ENCODE measurements around the gene TCF15. TPM values are rescaled to one million over a fixed set of nuclear protein-coding genes. Genes with fewer than 3 reads are reported as not detected.

TCF15 gene
- total RNA-seq, 2 experiments from 2014 or later, result 0.23 TPM; not detected in 1

DNA sequence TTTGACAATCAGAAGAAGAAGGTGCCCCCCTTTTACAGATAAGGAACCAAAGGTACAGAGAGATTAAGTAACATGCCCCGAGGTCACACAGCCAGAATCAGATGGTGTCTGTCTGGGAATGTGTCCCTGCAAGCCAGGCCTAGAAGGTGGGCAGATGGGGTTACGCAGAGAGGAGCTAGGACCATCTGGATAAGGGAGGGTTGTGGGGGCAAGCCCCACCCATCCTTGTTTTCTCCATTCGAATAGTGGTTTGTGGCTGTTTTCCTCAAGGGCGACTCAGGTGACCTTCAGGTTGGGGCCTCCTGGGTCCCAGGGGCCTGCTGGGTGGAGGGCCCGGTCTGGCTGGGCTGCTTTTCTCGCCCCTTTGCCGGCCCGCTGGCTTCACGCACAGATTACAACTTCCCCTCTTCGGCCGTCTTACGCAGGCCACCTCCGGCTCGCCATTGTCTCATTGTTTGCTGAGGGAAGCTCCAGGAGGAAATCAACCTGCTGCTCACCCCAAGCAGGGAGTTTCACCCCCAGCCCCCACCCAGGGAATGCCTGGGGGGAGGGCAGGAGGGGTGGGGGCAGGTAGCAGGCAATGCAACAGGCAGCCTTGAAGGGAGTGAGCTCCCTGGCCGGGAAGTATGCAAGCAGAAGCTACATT lies 35.7 kb downstream of the TCF15 start:
- ChIA-PET CTCF (interaction anchor here (3.9 kb wide), 1 partner anchor 71 kb away, joined by 13 read pairs; no protein-coding TSS in a partner anchor), POLR2A (interaction anchor here (1.3 kb wide), 1 partner anchor 11 kb away, joined by 3 read pairs; no protein-coding TSS in a partner anchor)
- no peaks in the 10 kb centered on the region for H3K36me3 Mint-ChIP-seq (ENCODE audit: low read depth)
- H3K27me3 Mint-ChIP-seq, result peaks cover 22% of the 10 kb centered on the region
- no peak overlapping the region for H3K27ac Mint-ChIP-seq
- no peaks in the 10 kb centered on the region for H3K9me3 Mint-ChIP-seq
- intact Hi-C loops (cut with micrococcal nuclease), result no loop called here
- TF ChIP-seq, protein P1, sequence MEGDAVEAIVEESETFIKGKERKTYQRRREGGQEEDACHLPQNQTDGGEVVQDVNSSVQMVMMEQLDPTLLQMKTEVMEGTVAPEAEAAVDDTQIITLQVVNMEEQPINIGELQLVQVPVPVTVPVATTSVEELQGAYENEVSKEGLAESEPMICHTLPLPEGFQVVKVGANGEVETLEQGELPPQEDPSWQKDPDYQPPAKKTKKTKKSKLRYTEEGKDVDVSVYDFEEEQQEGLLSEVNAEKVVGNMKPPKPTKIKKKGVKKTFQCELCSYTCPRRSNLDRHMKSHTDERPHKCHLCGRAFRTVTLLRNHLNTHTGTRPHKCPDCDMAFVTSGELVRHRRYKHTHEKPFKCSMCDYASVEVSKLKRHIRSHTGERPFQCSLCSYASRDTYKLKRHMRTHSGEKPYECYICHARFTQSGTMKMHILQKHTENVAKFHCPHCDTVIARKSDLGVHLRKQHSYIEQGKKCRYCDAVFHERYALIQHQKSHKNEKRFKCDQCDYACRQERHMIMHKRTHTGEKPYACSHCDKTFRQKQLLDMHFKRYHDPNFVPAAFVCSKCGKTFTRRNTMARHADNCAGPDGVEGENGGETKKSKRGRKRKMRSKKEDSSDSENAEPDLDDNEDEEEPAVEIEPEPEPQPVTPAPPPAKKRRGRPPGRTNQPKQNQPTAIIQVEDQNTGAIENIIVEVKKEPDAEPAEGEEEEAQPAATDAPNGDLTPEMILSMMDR (IDR thresholded peaks at IDR 0.05), result no peak
- no peak for DNase-seq
- no peaks in the 10 kb centered on the region for H3K4me1 Mint-ChIP-seq (ENCODE audit: low read depth)
- no peak overlapping the region for H3K4me3 Mint-ChIP-seq
- ATAC-seq, result no peak

DNA sequence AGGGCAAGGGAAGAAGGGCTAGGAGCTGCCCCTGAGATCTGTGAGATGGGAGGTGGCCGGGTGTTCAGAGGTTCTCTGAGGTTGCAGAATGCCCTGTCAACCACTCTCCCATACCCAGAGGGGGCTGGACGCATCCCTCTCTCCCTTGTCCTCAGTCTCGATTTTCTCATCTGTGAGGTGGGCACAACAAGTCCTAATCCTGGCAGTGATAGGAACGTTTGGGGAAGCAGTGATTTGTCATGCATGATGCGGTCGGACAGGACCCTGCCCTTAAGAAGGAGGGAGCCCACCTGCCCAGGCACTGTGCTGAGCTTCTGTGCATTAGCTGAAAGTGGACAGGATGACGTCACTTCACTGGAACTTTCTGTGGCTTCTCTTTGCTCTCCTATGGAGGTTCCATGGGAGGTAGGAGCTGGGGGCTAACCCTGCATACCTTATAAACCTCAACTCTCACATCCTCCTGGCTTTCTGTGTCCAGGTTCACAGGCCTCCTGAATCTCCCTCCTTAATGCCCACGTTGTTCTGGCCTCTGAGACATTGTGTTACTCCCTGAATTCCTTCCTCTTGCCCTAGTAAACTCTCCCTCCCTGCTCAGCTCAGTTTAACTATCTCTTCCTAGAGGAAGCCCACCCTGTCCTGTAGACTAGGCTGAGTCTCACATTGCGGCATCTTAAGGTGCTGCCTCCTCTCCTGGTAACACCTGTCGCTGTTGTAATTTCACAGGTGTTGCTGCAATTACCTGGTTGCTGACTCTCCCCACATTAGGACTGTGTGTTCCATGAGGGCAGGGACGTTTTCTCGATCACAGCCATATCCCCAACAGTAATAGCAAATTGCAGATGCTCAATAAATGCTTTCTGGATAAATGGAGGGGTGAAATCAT lies 36.5 kb downstream of the TCF15 start:
- peaks cover 2% of the 10 kb centered on the region for H3K4me1 Mint-ChIP-seq (ENCODE audit: low read depth)
- DNase-seq (no peak), ATAC-seq (no peak)
- no peak overlapping the region for H3K4me3 Mint-ChIP-seq
- H3K36me3 Mint-ChIP-seq (ENCODE audit: low read depth), result no peaks in the 10 kb centered on the region
- TF ChIP-seq, protein P1 (IDR thresholded peaks at IDR 0.05), result no peak
- POLR2A ChIA-PET, result no interaction called here
- intact Hi-C loops (cut with micrococcal nuclease), result no loop called here
- H3K27ac Mint-ChIP-seq, result no peak overlapping the region
- peaks cover 22% of the 10 kb centered on the region for H3K27me3 Mint-ChIP-seq
- CTCF ChIA-PET, result interaction anchor here (0.9 to 1.6 kb wide), 2 partner anchors 10 to 166 kb away, joined by 3 to 4 read pairs; no protein-coding TSS in a partner anchor
- no peaks in the 10 kb centered on the region for H3K9me3 Mint-ChIP-seq

GRCh38 chr20:572727-573126 lies 37.4 kb downstream of the TCF15 start:
- no peak for DNase-seq
- ATAC-seq, result no peak
- Mint-ChIP-seq H3K9me3 (no peaks in the 10 kb centered on the region), H3K27me3 (peaks cover 20% of the 10 kb centered on the region), H3K27ac (no peak overlapping the region), H3K4me1 (ENCODE audit: low read depth) (peaks cover 8% of the 10 kb centered on the region), H3K4me3 (no peak overlapping the region), H3K36me3 (ENCODE audit: low read depth) (no peaks in the 10 kb centered on the region)
- ChIA-PET POLR2A (no interaction called here), CTCF (interaction anchor here (0.9 to 1.6 kb wide), 2 partner anchors 11 to 167 kb away, joined by 3 to 4 read pairs; no protein-coding TSS in a partner anchor)
- intact Hi-C loops (cut with micrococcal nuclease), result no loop called here
- TF ChIP-seq, protein P1 (IDR thresholded peaks at IDR 0.05), result no peak

GRCh38 chr20:571754-572441 lies 38.2 kb downstream of the TCF15 start:
- peaks cover 26% of the 10 kb centered on the region for H3K27me3 Mint-ChIP-seq

More at GRCh38 chr20:571754-572441, 38.2 kb downstream of the TCF15 start:
- ATAC-seq (no peak), DNase-seq (no peak)
- TF ChIP-seq, protein P1 (IDR thresholded peaks at IDR 0.05), result no peak
- Mint-ChIP-seq H3K4me3 (no peak overlapping the region), H3K4me1 (ENCODE audit: low read depth) (peaks cover 8% of the 10 kb centered on the region), H3K9me3 (no peaks in the 10 kb centered on the region), H3K36me3 (ENCODE audit: low read depth) (no peaks in the 10 kb centered on the region), H3K27ac (no peak overlapping the region)
- ChIA-PET POLR2A (no interaction called here), CTCF (interaction anchor here (1.6 kb wide), 2 partner anchors 73 to 168 kb away, joined by 4 to 6 read pairs; no protein-coding TSS in a partner anchor)
- intact Hi-C loops (cut with micrococcal nuclease), result no loop called here

All from activated CD8-positive, alpha-beta T cell treated with anti-CD3 and anti-CD28 coated beads for 36 hours (primary cell).